CD4-positive, alpha-beta T cell treated with Interleukin-21 for 1 hour (primary cell): ENCODE results near the gene ESPL1.

Source experiments
- DNase-seq: peaks from one replicate; pipeline ENCODE4 v3.0.0-alpha.2; 2020

ESPL1 gene

DNA sequence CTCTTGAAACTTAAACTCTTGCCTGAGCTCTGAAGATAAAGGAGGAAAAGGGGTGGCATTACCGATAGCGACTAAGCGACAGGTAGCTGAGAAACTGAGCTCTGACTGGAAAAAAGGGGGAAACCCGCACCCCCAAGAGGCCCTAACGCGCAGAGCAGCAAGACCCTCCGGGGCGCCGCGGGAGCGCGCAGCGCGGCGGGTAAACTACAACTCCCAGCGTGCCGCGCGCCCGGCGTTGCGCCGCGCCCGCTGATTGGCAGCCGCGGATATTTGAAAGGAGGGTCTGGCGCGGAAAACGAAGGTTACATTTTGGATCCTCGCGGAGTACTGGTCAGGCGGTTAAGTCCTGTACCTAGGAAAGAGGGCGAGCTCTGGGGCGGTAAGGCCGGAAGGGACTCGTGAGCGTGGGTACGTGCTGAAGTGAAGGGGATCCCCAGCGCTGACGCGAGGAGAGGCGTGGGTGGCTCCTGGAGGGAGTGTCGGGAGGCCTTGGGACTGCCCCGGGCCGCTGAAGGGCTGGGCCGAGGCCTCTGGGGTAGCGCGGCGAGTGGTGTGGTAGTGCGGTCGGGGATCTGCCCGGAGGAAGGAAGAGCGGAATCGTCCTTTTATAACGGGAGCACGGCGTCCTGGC is at the start of gene ESPL1:
ESPL1 (plus strand) TSS at position 301 of the 631 bp plus-strand sequence. CDS start 468 bp downstream, outside the sequence.
- peak; percentile 86 for DNase-seq

DNA sequence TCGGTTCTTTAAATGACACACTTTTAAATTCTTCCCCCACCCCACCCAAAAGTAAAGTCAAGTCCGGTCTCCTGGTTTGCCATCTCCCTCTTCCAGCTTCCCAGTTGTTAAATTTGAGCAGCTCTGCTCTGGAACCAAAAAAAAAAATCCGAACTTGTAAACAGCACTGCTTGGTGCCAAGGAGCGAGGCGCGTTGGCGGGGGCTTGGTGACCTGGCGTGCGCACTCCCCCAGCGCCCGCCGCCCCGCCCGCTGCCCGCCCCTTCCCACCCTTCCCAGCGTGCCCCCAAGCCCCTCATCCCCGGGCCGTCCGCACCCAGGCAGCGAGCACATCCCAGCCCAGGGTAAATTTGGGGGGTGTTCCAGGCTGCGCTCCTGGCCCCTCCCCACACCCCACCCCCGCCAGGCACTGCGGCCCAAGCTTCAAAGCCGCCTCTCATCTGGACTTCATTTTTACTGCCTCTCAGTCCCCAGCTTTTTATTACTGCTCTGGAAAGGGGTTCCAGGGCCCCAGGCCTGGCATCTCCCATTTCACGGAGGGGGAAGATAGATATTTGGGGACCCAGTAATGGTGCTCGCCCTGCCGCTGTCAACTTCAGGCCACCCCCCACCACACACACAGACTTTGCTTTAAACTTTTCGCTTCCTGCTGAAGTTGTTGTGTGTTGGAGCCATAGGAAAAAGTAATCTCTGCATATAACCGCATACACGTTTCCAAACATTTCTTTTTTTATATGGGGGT is 49.4 kb upstream of the ESPL1 start:
- DNase-seq: no peak

DNA sequence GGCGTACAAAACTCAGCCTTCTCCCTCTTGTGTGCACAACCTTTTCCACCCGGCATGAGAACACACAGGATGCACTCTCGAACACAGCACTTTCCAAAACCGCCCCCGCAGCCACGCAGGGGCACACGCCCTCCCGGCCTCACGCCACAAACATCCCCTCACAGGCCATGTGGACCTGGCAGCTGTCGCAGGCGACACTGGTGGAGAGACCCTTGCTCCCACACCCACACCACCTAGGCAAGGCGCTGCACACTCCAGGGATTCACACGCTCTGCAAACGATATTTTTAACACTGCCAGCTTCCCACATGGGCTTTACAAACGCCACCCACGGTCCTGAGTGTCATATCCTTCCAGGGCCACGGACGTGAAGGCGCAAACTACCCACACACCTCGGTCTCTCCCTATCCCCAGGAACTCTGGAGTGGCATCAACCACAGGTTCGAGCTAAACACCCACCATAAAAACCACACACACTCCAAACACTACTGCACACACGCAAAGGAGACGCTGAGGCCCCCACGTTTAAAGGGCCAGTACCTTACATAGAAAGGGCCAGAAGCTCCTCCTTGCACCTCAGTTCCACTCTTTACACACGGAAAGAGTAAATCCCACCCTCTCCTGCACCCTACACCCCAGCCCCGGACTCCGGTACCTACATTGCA is 48.7 kb upstream of the ESPL1 start:
- peak; percentile 45 for DNase-seq

DNA sequence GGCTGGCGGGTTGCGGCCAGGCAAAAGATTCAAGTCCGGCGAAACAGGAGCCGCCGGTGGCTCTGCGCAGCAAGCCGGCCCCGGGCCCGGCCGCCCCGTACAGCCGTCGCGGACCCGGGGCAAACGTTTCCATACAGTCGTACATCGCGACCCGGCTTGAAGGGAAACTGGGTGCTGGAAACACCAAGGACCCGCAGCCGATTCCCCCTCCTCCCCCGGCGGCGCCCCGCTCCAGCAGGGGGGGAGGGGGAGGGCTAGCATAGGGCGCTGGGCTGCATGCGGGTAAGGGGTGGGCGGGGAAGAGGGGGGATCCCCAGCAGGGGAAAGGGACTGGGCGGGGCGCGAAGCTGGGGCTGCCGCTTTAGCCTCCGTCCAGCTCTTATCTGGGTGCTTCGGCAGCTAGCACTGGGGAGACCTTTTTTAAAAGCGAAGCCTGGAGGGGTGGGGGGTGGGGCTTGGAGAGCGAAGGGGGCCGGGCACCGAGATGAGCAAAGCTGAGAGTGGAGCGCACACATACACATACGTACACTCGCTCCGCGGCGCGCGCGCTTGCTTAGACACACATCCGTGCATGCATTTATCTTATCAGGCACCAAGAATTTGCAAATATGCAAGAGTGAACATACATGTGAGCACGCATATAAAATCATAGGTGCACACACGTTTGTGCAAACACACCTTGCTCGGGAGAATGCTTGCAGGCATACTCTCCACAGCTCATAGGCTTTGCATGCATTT is 48.0 kb upstream of the ESPL1 start:
- peak; percentile 78 for DNase-seq

DNA sequence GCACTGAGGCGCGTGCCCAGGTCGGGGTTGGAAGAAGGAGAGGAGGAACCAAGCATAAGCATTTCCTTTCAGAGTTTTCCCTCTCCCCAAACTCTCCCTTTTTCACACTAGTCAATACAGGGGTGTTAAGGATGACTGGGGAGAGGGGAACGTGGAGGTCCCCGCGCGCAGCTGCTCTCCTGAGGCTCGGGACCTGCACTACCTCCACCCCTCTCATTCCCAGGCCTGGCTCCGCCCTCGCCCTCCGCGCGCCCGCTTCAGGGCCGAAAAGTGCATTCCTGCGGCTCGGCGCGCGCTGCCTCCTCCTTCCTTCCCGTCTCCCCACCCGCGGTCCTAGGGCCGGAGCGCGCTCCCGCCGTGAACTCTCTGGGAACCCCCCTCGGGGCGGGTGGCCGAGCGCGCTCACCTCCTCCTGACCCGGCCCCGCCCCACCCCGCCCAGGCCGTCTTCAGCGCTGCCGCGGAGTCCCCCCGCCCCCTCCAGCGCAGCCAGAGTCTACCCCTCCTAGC is 47.4 kb upstream of the ESPL1 start:
- peak; percentile 84 for DNase-seq

DNA sequence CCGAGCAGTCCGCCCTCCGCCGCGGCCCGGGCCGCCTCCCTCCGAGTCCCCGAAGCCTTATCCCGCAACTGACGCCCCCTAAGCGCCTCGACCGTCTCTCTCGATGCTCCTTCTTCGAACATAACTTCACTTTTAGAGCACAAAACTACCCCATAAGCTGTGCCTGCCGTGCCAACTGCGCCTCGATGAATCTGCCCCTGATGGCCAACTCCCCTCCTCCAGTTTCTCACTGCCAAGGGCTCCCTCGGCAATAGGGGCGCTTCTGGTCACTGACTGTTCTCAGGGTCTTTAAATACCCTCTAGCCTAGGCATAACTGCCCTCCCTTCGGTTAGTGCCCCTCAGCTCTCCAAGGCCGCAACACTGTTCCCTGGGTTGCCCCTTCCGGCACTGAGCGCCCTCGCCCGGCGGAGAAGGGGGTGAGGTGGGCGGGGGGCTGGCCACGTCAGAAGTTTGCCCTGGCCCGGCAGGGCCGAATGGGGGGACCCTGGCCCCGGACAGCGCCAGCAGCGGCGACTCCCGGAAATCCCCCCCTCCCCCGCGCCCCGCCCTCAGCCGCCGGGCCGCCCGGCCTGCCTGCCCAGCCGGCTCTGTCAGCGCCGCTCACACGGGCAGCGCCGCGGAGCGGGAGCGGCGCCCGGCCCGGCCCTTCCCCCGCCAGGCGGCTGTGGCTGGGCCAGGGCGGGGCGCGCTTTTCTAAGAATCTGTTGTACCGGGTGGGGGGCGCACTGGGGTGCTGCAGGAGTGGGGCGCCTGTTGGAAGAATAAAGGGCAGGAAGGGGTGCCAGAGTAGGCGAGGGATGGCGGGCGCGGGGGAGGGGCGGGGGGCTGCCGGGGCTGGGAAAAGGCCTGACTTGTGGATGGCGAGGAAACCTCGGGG is 46.7 kb upstream of the ESPL1 start:
- peak; percentile 66 for DNase-seq

DNA sequence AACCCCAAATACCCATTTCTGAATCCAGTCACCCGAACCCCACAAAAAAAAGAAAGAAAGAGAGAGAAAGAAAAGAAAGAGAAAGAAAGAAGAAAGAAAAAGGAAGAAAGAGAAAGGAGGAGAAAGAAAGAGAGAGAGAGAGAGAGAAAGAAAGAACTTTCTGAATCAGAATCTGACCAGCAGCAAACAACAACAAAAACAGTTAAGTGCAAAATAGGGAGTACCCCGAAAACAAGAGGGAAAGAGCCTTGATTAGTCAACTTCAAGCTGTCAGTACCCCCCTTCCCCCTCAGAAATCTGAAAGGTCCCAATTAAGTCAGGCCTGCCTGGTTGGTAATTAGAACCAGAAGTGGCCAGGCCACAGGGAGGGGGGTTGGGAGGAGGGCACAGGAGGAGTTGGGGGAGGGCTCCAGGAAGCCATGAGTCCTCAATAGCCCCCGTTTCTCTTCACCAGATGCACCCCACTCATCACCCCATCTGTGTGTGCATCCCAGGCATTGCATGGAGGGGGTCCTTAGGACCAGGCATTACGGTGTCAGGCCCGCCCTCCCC is 45.9 kb upstream of the ESPL1 start:
- DNase-seq: no peak

DNA sequence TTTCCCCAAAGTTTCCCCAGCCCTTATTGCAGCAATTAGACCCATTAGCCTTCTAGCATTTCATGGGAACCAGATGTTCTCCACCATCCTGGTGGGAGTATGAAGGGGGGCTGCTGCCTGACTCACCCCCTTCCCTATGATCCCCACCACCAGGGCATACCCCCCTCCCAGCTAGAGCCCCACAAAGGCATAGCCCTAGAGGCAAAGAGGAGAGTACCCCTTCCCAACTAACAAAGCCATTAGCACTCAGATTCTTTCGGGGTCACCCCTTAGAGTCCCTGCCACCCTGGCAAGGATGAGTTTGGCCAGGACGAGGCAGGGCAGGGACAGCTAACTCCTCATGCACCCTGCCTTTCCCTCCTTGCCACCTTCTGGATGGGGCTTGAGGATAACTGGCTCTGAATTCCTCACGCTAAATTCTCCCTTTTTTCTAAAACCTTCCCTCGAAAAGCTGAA is 45.3 kb upstream of the ESPL1 start:
- DNase-seq: no peak

DNA sequence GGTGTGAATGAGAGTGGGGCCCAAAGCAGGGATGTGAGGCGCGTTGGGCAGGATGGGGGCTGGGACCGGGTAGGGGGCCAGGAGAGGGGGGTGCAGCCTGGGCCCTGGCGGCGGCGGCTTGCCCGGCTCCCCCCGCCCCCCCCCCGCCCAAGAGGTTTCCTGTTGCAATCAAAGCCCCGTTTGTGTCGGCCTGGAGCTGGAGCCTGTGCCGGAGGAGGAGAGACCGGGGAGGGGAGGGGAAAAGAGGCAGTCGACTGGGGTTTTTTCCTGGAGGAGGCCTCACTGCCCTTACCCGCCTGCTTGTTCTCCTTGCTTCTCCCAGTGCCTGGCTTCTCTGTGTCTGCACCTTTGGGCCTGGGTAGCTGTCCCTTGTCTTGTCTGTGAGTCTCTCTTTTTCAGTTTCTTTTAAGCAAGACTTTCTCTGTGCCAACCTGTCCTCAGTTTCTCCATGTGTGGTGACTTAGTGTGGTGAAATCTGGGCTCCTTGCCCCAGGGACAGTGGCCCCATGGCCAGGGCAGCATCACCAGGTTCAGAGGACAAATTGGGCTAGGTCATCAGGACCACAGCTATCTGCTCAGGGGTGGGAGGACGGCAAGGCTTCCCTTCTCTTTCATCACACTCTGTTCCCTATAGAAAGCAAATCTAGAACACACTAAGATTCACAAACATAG is 44.6 kb upstream of the ESPL1 start:
- no peak for DNase-seq

DNA sequence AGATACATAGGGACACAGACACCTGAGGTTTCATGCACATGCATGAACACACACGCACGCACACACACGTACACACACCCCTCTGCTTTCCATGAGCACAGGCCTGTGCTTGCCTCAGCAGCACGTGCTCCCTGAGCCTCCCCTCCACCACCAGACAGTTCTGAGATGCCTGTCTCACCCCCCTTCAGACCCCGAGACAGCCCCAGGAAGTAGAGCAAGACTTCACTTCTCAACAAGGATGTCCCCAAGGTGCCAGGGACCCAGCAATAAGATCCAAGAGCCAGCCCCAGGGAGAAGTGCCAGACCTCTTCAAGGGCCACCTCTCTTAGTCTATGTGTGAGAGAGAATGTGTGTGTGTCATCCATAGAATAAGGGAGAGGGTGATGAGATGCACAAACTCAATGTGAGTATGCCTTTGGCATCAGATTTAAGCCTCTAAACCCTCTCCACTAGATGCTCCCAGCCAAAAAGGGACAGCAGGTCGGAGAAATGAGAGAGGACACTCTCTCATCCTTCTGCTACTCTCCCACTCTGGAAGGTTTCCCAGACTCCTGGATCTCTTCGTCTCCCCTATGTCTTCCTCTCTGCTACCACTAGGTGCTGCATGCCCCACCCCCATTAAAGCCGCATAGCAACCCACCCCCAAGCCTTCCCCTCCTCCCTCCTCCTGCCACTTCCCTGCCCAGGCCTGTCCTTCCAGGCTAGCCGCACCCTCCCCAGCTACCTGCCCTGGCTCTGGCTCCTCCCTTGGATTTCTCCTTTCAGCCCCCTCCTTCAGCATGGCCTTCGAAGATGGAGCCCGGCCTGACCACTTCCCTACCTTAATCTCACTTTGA is 43.8 kb upstream of the ESPL1 start:
- no peak for DNase-seq

DNA sequence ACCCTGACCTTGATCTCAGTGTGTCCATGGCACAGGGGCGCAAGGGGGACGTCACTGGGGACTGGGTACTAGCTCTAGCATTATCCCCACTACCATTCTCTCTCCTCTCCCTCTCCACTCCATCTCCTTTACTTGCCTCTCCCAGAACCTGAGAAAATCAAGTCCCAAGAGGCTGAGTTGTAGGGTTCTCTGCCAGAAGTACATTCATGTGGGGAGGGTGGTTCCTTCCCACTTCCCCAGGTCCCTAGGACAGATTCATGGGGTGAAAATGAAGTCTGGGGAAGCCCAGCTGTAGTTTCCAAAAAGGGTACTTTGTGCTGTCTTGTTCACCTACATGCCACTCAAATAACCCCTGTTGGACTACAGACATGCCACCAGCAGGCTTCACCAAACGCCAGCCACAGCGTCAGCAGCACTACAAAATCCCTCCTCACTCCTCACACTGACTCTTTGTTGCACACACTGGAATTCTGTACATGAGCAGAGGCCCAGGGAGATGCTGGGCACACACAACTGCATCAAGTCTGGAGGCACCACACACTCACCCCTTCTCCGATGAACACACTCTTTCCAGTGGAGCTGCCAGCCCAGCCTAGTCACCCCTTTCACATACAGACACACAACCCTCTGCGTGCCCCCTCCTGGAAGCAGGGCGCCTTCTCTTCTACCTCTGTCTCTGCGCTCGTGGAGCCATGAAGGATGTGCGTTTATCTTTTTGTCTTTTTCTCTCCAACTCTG is 43.0 kb upstream of the ESPL1 start:
- no peak for DNase-seq

DNA sequence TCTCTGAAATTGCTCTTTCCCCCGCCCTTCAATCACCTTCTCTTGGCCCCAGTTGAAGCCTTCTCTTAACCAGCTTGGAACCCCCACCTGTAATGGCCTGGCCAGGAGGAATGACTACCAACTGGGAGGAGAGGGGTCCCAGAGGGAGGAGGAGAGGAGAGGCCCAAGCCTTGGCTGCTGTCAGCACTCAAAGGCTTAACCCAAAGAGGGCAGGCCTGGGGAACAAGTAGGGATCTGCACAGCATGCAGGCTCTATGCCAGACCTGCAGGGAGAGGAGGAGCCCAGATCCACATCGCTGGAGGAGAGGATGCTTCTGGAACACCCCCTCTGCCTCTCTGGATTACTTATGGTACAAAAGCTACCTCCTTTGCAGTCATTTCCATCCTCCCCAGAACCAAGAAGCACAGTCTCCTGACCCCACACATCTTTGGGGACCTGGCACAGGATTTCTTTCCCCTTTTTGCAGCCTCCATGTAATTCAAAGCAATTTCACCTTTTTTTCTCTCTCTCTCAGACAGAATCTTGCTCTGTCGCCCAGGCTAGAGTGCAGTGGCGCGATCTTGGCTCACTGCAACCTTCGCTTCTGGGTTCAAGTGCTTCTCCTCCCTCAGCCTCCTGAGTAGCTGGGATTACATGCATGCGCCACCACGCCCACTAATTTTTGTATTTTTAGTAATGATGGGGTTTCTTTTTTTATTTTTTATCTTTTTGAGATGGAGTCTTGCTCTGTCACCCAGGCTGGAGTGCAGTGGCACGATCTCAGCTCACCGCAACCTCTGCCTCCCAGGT is 42.3 kb upstream of the ESPL1 start:
- no peak for DNase-seq

DNA sequence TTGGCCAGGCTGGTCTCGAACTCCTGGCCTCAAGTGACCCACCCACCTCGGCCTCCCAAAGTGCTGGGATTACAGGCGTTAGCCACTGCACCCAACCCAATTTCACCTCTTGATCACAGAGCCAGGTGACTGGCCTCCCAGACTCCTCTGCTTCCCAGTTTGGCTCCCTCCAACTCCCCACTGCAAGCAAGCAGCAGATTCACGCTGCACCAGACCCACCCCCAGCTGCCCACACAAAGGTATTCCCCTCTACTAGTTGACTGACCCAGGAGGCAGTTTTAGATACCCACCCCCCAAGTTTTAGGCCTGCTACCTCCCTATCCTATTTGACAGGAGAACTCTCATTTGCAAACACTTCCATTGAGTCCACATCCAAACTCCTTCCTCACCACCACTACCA is 41.3 kb upstream of the ESPL1 start:
- DNase-seq: no peak

DNA sequence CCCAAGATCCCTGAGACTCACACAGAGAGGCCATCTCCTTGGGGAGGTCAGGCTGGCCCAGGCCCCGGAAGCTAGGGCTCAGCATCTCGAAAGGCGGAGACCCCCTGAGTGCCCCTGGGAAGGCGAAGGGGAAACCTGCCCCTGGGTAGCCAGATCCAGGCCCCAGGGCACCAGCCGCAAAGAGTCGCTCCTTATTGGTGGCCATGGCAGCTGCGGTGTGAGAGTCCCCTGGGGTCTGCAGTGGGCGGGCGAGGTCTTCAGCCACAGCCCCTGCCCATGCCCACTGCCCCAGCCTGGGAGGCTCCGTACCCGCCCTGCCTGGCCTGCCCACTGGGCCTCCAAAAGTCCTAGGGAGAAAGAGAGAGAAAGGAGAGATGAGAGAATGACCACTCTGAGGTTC is 40.8 kb upstream of the ESPL1 start:
- no peak for DNase-seq

DNA sequence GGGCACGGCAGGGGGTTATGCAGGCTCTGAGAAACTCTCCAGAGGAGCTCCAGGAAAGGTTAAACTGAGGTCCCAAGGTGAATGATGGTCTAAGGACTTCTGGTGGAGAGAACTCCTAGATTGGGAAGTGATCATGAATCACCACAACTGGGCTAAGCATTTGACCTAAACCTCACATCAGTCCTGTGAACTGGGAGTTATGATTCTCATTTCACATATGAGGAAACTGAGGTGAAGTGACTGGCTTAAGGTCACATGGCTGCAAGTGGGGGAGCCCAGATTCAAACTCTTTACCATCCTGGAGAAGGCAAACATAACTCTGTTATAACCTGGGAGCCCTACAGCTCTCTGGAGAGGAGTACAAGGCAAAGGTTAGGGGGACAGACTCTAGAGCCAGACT is 40.3 kb upstream of the ESPL1 start:
- DNase-seq: no peak

DNA sequence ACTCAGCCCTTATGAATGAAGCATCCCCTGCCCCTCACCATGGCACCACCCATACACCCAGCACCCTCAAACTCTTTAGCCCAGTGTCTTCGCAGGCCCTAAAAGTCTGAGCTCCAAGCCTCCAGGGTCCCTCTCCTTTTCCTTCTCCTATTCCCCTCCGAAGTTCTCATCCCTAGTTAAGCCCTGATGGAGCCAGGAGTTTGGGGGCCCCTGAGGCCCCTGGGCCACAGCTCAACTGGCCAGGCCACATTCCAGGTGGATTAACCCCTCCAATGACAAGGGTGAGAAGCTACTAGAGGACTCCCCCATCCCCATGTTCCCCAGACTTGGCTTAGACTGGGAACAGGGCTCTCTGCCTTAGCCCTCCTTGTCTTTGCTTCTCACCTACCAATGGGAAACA is 38.6 kb upstream of the ESPL1 start:
- no peak for DNase-seq

DNA sequence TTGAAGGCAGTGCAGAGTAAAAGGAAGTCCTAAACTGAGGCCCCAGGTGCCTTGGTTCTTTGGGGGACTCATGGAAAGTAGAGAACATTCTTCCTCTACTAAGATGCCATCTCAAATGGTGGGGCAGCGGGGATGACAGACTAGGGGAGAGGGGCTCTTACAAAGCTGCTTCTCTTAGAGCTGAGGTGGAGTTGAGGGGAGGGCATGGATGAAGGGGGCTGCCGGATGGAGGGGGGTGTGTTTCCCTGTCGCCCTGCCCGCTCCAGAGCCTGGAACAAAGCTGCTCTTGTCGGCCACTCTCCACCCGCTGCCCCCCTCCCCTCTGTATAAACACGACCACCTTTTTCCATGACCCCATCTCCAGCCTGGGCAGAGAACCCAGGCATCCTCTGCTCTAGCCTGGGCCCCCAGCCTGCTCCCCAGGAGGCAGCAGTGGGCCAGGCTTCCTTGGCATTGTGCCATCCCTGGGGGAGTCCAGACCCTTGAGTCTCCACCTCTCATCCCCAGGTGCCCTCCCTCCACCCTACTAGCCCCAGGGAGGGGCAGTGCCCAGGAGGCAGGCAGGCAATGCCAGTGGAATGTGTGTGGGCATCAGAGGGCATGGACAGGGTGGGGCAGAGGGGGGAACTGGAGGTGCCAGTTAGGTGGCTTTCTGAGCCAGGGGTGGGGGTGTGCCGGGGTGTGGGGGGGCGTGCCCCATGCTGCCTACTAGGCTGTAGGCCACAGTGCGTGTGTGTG is 37.8 kb upstream of the ESPL1 start:
- DNase-seq: no peak

DNA sequence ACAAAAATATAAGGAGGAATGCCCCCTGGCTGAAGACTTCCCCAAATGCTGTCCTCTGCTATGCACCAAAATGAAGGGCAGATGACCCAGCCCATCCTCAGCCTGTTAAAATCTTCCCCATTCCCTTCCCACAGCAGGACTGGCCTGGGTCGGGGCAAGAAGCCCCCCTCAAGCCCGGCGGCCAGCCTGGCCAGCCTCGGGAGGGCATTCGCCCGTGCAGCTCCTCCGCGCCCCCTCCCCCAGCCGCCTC is 36.5 kb upstream of the ESPL1 start:
- DNase-seq: no peak
